ENCODE data around the gene ARHGAP6. TPM values are rescaled to one million over a fixed set of nuclear protein-coding genes. Genes with fewer than 3 reads are reported as not detected.
A peak's percentile ranks its signal among the peaks of the same experiment; 100 is the strongest.

Gene ARHGAP6
- polyA plus RNA-seq, 3 donors = 0.31 to 1.1 (median 0.40) TPM

DNA sequence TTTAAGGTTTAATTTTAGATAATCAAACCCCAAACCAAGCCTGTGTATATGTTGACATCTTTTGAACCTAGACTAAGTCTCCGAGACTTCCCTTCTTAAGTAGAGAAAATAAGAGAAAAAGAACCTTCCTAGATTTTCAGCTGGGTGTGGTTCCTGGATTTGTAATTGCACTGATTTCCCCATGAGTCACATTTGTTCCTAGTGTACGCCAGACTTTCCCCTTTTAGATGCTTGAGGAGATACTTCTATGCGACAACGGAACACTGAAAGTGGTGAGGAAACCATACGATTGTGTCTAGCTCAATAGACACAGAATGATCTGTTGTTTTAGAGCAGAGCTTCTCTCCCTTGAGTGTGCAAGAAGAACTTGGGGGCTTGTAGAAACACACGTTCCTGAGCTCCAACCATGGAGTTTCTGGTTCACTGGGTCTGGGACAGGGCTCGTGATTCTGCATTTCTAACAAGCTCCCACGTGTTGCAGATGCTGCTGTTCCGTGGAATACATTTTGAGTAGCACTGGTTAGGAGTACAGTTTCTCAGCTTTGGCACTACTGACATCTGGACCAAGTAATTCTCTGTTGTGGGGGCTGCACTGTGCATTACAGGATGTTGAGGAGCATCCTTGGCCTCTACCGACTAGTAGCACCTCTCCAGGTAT is 285.4 kb downstream of the ARHGAP6 start:
- H3K4me1 Mint-ChIP-seq = peaks cover 7% of the 10 kb centered on the region
- Histone ChIP-seq H3K9ac (ENCODE audit: insufficient read depth, low read length, poor library complexity, severe bottlenecking) (no peak overlapping the region), H2AFZ (ENCODE audit: insufficient read depth, low read depth, low read length, poor library complexity, severe bottlenecking) (no peak overlapping the region), H3K4me1 (ENCODE audit: control insufficient read depth in 1 of 2, insufficient read depth in 2 of 2, low read length in 2 of 2) (no peaks in the 10 kb centered on the region), H3K27ac (ENCODE audit: low read depth in 1 of 2, low read length in 2 of 2) (no peak overlapping the region), H3K27me3 (ENCODE audit: control insufficient read depth in 2 of 2, insufficient read depth in 2 of 2, low read length in 2 of 2) (no peaks in the 10 kb centered on the region), H3K79me2 (ENCODE audit: insufficient read depth, low read length) (no peaks in the 10 kb centered on the region), H3K36me3 (replicated peaks in 1 of 2; ENCODE audit: control insufficient read depth in 1 of 2, insufficient read depth in 2 of 2, low read length in 2 of 2) (no peaks in the 10 kb centered on the region), H3K4me2 (replicated peaks; ENCODE audit: extremely low read depth, low read length, poor library complexity, severe bottlenecking) (no peak overlapping the region), H3K9me3 (replicated peaks in 1 of 2; ENCODE audit: control insufficient read depth in 1 of 2, insufficient read depth in 1 of 2, low read length in 2 of 2) (no peaks in the 10 kb centered on the region), H3K4me3 (replicated peaks in 1 of 3; ENCODE audit: low read depth in 2 of 3, low read length in 3 of 3) (no peak overlapping the region), H4K20me1 (ENCODE audit: insufficient read depth, low read length) (no peaks in the 10 kb centered on the region)
- DNase-seq = peak; percentile 6 to 54 (median 23)
- intact Hi-C loops (cut with micrococcal nuclease) = no loop called here
- no peak overlapping the region for H3K4me3 Mint-ChIP-seq
- WGBS (ENCODE audit: insufficient coverage) = 80% methylated on average over 4 of the region's 10 CpGs
- peak overlapping the region in 2 of 7 donors; percentile 32 to 70 for H3K27ac Mint-ChIP-seq
- H3K9me3 Mint-ChIP-seq = no peaks in the 10 kb centered on the region
- H3K27me3 Mint-ChIP-seq (ENCODE audit: low read depth in 3 of 3) = peaks cover 0 to 3% (median 2%) of the 10 kb centered on the region in 3 donors
- TF ChIP-seq, protein P1, sequence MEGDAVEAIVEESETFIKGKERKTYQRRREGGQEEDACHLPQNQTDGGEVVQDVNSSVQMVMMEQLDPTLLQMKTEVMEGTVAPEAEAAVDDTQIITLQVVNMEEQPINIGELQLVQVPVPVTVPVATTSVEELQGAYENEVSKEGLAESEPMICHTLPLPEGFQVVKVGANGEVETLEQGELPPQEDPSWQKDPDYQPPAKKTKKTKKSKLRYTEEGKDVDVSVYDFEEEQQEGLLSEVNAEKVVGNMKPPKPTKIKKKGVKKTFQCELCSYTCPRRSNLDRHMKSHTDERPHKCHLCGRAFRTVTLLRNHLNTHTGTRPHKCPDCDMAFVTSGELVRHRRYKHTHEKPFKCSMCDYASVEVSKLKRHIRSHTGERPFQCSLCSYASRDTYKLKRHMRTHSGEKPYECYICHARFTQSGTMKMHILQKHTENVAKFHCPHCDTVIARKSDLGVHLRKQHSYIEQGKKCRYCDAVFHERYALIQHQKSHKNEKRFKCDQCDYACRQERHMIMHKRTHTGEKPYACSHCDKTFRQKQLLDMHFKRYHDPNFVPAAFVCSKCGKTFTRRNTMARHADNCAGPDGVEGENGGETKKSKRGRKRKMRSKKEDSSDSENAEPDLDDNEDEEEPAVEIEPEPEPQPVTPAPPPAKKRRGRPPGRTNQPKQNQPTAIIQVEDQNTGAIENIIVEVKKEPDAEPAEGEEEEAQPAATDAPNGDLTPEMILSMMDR (IDR thresholded peaks at IDR 0.05) = no peak
- no peaks in the 10 kb centered on the region for H3K36me3 Mint-ChIP-seq

DNA sequence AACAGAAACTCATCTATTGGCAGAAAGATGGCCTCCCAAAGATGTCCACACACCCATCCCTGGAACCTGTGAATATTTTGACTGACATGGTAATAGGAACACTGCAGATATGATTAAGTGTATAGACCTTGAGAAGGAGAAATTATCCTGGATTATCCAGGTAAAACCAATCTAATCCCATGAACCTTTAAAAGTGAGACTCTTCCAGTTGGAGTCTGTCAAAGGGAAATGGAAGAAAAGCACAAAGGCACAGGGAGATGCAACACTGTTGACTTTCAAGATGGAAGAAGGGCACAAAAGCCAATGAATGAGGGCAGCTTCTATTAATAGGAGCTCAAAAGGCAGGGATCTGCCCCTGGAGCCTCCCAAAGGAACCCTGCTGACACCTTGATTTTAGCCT is 289.6 kb downstream of the ARHGAP6 start:
- TF ChIP-seq, protein P1 (IDR thresholded peaks at IDR 0.05) = no peak
- Mint-ChIP-seq H3K36me3 (no peaks in the 10 kb centered on the region), H3K4me3 (no peak overlapping the region), H3K4me1 (peaks cover 3% of the 10 kb centered on the region), H3K27me3 (ENCODE audit: low read depth in 3 of 3) (peaks cover 0 to 5% (median 3%) of the 10 kb centered on the region in 3 donors), H3K9me3 (no peaks in the 10 kb centered on the region), H3K27ac (no peak overlapping the region)
- no peaks in the 10 kb centered on the region for H3K36me3 ChIP-seq (replicated peaks in 1 of 2; ENCODE audit: control insufficient read depth in 1 of 2, insufficient read depth in 2 of 2, low read length in 2 of 2)
- no peak overlapping the region for H3K4me2 ChIP-seq (replicated peaks; ENCODE audit: extremely low read depth, low read length, poor library complexity, severe bottlenecking)
- DNase-seq = no peak
- no peaks in the 10 kb centered on the region for H3K9me3 ChIP-seq (replicated peaks in 1 of 2; ENCODE audit: control insufficient read depth in 1 of 2, insufficient read depth in 1 of 2, low read length in 2 of 2)
- H3K4me3 ChIP-seq (replicated peaks in 1 of 3; ENCODE audit: low read depth in 2 of 3, low read length in 3 of 3) = no peak overlapping the region
- H3K9ac ChIP-seq (ENCODE audit: insufficient read depth, low read length, poor library complexity, severe bottlenecking) = no peak overlapping the region
- H4K20me1 ChIP-seq (ENCODE audit: insufficient read depth, low read length) = no peaks in the 10 kb centered on the region
- H3K27ac ChIP-seq (ENCODE audit: low read depth in 1 of 2, low read length in 2 of 2) = no peak overlapping the region
- H3K4me1 ChIP-seq (ENCODE audit: control insufficient read depth in 1 of 2, insufficient read depth in 2 of 2, low read length in 2 of 2) = no peaks in the 10 kb centered on the region
- H3K27me3 ChIP-seq (ENCODE audit: control insufficient read depth in 2 of 2, insufficient read depth in 2 of 2, low read length in 2 of 2) = no peaks in the 10 kb centered on the region
- no peaks in the 10 kb centered on the region for H3K79me2 ChIP-seq (ENCODE audit: insufficient read depth, low read length)
- intact Hi-C loops (cut with micrococcal nuclease) = no loop called here
- H2AFZ ChIP-seq (ENCODE audit: insufficient read depth, low read depth, low read length, poor library complexity, severe bottlenecking) = no peak overlapping the region
